Neural cell (in vitro differentiated cells): Measurements from ENCODE around the gene CPSF3. TPM values are rescaled to one million over a fixed set of nuclear protein-coding genes. Genes with fewer than 3 reads are reported as not detected.

Experiments
- H2AFZ ChIP-seq: fragments of 200-600, 300-800 bp; sonication (generic), shearing (Covaris generic); 2 replicates; pipeline ENCODE4 v1.6.0; 2014; ENCODE audit warnings: low read depth, mild to moderate bottlenecking, antibody characterized with exemption, low read length, moderate library complexity
- H3F3A ChIP-seq: fragments of 200-600 bp; shearing (Covaris generic); 2 replicates; pipeline ENCODE4 v1.6.1; 2016; ENCODE audit warnings: mild to moderate bottlenecking, moderate library complexity, mixed read lengths, antibody characterized with exemption, low read length; ENCODE audit not compliant: insufficient read depth, poor library complexity, severe bottlenecking
- H3K27ac ChIP-seq: fragments of 200-600, 300-800 bp; sonication (generic), shearing (Covaris generic); 2 replicates; pipeline ENCODE4 v1.5.1; 2014; ENCODE audit warnings: mild to moderate bottlenecking, low read length, moderate library complexity
- H3K27me3 ChIP-seq: fragments of 300-800, 200-600 bp; sonication (generic), shearing (Covaris generic); 2 replicates; pipeline ENCODE4 v1.6.0; 2014; ENCODE audit warnings: mild to moderate bottlenecking, low read depth, low read length, moderate library complexity; ENCODE audit not compliant: insufficient read depth
- H3K36me3 ChIP-seq: fragments of 300-800, 200-600 bp; sonication (generic), shearing (Covaris generic); 2 replicates; pipeline ENCODE4 v1.5.1; 2014; ENCODE audit warnings: mild to moderate bottlenecking, antibody characterized with exemption, low read length, moderate library complexity; ENCODE audit not compliant: insufficient read depth
- H3K4me2 ChIP-seq: fragments of 300-800, 200-600 bp; sonication (generic), shearing (Covaris generic); 2 replicates; pipeline ENCODE4 v1.6.0; 2014; ENCODE audit warnings: mild to moderate bottlenecking, low read length
- H3K4me3 ChIP-seq: fragments of 300-800, 200-600 bp; sonication (generic), shearing (Covaris generic); 2 replicates; pipeline ENCODE4 v1.5.1; 2014; ENCODE audit warnings: mild to moderate bottlenecking, low read length, moderate library complexity
- H3K79me2 ChIP-seq: fragments of 200-600 bp; shearing (Covaris generic); replicated peaks from 2 replicates; pipeline ENCODE4 v1.6.0; 2014; ENCODE audit warnings: mild to moderate bottlenecking, low read length, moderate library complexity; ENCODE audit not compliant: insufficient read depth
- H3K9ac ChIP-seq: fragments of 300-800, 200-600 bp; sonication (generic), shearing (Covaris generic); 2 replicates; pipeline ENCODE4 v1.6.1; 2016; ENCODE audit warnings: mild to moderate bottlenecking, low read length, mixed read lengths
- H3K9me2 ChIP-seq: fragments of 200-600 bp; shearing (Covaris generic); 2 replicates; pipeline ENCODE4 v1.6.1; 2016; ENCODE audit warnings: mild to moderate bottlenecking, low read length, mixed read lengths; ENCODE audit not compliant: insufficient read depth
- H3K9me3 ChIP-seq: fragments of 200-600, 300-800 bp; sonication (generic), shearing (Covaris generic); 2 replicates; pipeline ENCODE4 v1.6.1; 2016; ENCODE audit warnings: mild to moderate bottlenecking, mixed run types, low read length, moderate library complexity, mixed read lengths
- H4K20me1 ChIP-seq: fragments of 200-600 bp; shearing (Covaris generic); 2 replicates; pipeline ENCODE4 v1.6.1; 2016; ENCODE audit warnings: mild to moderate bottlenecking, mixed run types; ENCODE audit not compliant: insufficient read depth
- EP300 ChIP-seq: fragments of 450-650 bp; conservative IDR thresholded peaks from 2 replicates; pipeline ENCODE4 v1.6.1; 2014; ENCODE audit warnings: antibody characterized with exemption, mild to moderate bottlenecking, moderate library complexity; ENCODE audit not compliant: poor library complexity, severe bottlenecking
- EZH2 ChIP-seq: fragments of 200-600, 300-800 bp; shearing (Covaris generic), sonication (generic); IDR thresholded peaks from 2 replicates; pipeline ENCODE4 v1.6.1; 2014; ENCODE audit warnings: antibody characterized with exemption, low read length, borderline replicate concordance, mild to moderate bottlenecking; ENCODE audit not compliant: insufficient read depth, poor library complexity, severe bottlenecking
- MXI1 ChIP-seq: fragments of 450-650 bp; conservative IDR thresholded peaks from 2 replicates; pipeline ENCODE4 v1.6.1; 2014; ENCODE audit warnings: antibody characterized with exemption, mild to moderate bottlenecking; ENCODE audit not compliant: poor library complexity, severe bottlenecking
- POLR2AphosphoS5 ChIP-seq: IDR thresholded peaks from 2 replicates; pipeline ENCODE4 v1.6.1; 2012
- RAD21 ChIP-seq: fragments of 450-650 bp; conservative IDR thresholded peaks from 2 replicates; pipeline ENCODE4 v1.6.1; 2014; ENCODE audit warnings: antibody characterized with exemption, mild to moderate bottlenecking, moderate library complexity
- REST ChIP-seq: IDR thresholded peaks from 2 replicates; pipeline ENCODE4 v1.6.1; 2012; ENCODE audit warnings: borderline replicate concordance
- SMC3 ChIP-seq: fragments of 450-650 bp; conservative IDR thresholded peaks from 2 replicates; pipeline ENCODE4 v1.6.1; 2014; ENCODE audit warnings: antibody characterized with exemption, mild to moderate bottlenecking, moderate library complexity; ENCODE audit not compliant: poor library complexity
- TAF1 ChIP-seq: IDR thresholded peaks from 2 replicates; pipeline ENCODE4 v1.6.1; 2012; ENCODE audit warnings: low read depth
- polyA plus RNA-seq: library from polyadenylated mRNA; depleted of rRNA; stranded (reverse); fragments of >200 nt; gene quantifications from 2 replicates; pipeline ENCODE4 v1.2.3, GENCODE V29; 2014
- TF ChIP-seq, protein P1 (sequence below): fragments of 450-650 bp; IDR thresholded peaks from 2 replicates; pipeline ENCODE4 v1.5.1; 2014; ENCODE audit warnings: antibody characterized with exemption, mild to moderate bottlenecking, moderate library complexity; ENCODE audit not compliant: poor library complexity, severe bottlenecking

Gene CPSF3
- polyA plus RNA-seq, 1 donor from 2014 or later: 56.0 TPM

GRCh38 chr2:9492927-9493326, 69.5 kb downstream of the CPSF3 start:
- Histone ChIP-seq H4K20me1 (no peaks in the 10 kb centered on the region), H3K36me3 (peaks cover 9% of the 10 kb centered on the region), H3K79me2 (no peaks in the 10 kb centered on the region), H3K4me2 (no peak overlapping the region), H3K9ac (no peak overlapping the region), H3K9me2 (no peaks in the 10 kb centered on the region), H3K4me3 (no peak overlapping the region), H3K9me3 (no peaks in the 10 kb centered on the region), H2AFZ (no peak overlapping the region), H3K27me3 (no peaks in the 10 kb centered on the region), H3F3A (no peaks in the 10 kb centered on the region), H3K27ac (no peak overlapping the region)
- TF ChIP-seq POLR2AphosphoS5 (no peak), EZH2 (no peak), MXI1 (no peak), EP300 (no peak), TAF1 (no peak), RAD21 (no peak), SMC3 (no peak), REST (no peak)
- TF ChIP-seq, protein P1, sequence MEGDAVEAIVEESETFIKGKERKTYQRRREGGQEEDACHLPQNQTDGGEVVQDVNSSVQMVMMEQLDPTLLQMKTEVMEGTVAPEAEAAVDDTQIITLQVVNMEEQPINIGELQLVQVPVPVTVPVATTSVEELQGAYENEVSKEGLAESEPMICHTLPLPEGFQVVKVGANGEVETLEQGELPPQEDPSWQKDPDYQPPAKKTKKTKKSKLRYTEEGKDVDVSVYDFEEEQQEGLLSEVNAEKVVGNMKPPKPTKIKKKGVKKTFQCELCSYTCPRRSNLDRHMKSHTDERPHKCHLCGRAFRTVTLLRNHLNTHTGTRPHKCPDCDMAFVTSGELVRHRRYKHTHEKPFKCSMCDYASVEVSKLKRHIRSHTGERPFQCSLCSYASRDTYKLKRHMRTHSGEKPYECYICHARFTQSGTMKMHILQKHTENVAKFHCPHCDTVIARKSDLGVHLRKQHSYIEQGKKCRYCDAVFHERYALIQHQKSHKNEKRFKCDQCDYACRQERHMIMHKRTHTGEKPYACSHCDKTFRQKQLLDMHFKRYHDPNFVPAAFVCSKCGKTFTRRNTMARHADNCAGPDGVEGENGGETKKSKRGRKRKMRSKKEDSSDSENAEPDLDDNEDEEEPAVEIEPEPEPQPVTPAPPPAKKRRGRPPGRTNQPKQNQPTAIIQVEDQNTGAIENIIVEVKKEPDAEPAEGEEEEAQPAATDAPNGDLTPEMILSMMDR: no peak

- TF ChIP-seq REST (no peak), RAD21 (no peak), SMC3 (no peak), EZH2 (no peak), POLR2AphosphoS5 (no peak), TAF1 (no peak), MXI1 (no peak), EP300 (no peak)
- TF ChIP-seq, protein P1: no peak
- Histone ChIP-seq H3K4me3 (no peak overlapping the region), H3K9me2 (no peaks in the 10 kb centered on the region), H3K36me3 (peaks cover 9% of the 10 kb centered on the region), H3K79me2 (no peaks in the 10 kb centered on the region), H3K9ac (no peak overlapping the region), H3K27ac (no peak overlapping the region), H2AFZ (no peak overlapping the region), H3K4me2 (no peak overlapping the region), H3K27me3 (no peaks in the 10 kb centered on the region), H4K20me1 (no peaks in the 10 kb centered on the region), H3F3A (no peaks in the 10 kb centered on the region), H3K9me3 (no peaks in the 10 kb centered on the region)
These were observed 70.0 kb downstream of the CPSF3 start for GRCh38 chr2:9493478-9493877.
